HL-60 (cell line): ENCODE results near the gene AGR3.

Experiments used
- CTCF ChIP-seq: IDR thresholded peaks from one replicate; pipeline ENCODE4 v1.5.1; 2011; ENCODE audit warnings: low read length, control low read depth, inconsistent platforms; ENCODE audit not compliant: insufficient read depth
- GABPA ChIP-seq: IDR thresholded peaks from 2 replicates; pipeline ENCODE4 v1.6.1; 2012; ENCODE audit warnings: low read depth
- POLR2AphosphoS5 ChIP-seq: IDR thresholded peaks from 2 replicates; pipeline ENCODE4 v1.6.1; 2012; ENCODE audit warnings: low read depth
- REST ChIP-seq: IDR thresholded peaks from 2 replicates; pipeline ENCODE4 v1.6.1; 2012; ENCODE audit warnings: low read depth; ENCODE audit not compliant: insufficient replicate concordance
- SPI1 ChIP-seq: IDR thresholded peaks from 2 replicates; pipeline ENCODE4 v1.6.1; 2012; ENCODE audit warnings: low read depth, mild to moderate bottlenecking, borderline replicate concordance

GRCh38 chr7:16879181-16879580 lies 2.6 kb downstream of the AGR3 start:
- TF ChIP-seq CTCF (no peak), REST (no peak), POLR2AphosphoS5 (no peak), SPI1 (no peak), GABPA (no peak)
